Prostate gland (tissue), 2 donors: ENCODE measurements around the gene AP2A1. TPM values are rescaled to one million over a fixed set of nuclear protein-coding genes. Genes with fewer than 3 reads are reported as not detected.

Experiments used
- DNase-seq: peaks from one replicate; pipeline ENCODE4 v3.0.0-alpha.2; 2019; ENCODE audit warnings: low spot score
- H3K27ac ChIP-seq, 2 donors: fragments of 200-600 bp; sonication (generic); 2 replicates each; pipeline ENCODE4 v1.5.1; 2017 to 2019
- H3K27me3 ChIP-seq: fragments of 200-600 bp; sonication (generic); replicated peaks from 2 replicates; pipeline ENCODE4 v1.5.1; 2019; ENCODE audit not compliant: insufficient read depth
- H3K36me3 ChIP-seq, 2 donors: fragments of 200-600 bp; sonication (generic); 1 replicate in 1 of 2; 2 replicates in 1 of 2; pipeline versions ENCODE4 v1.5.1 to v1.8.1; 2017 to 2019
- H3K4me1 ChIP-seq: fragments of 200-600 bp; sonication (generic); replicated peaks from 2 replicates; pipeline ENCODE4 v1.5.1; 2019
- H3K4me3 ChIP-seq, 2 donors: fragments of 200-600 bp; sonication (generic); 2 replicates each; pipeline ENCODE4 v1.5.1; 2017 to 2019
- H3K9me3 ChIP-seq: fragments of 200-600 bp; sonication (generic); 2 replicates; pipeline ENCODE4 v1.5.1; 2017
- POLR2A ChIP-seq: fragments of 450-650 bp; IDR thresholded peaks from one replicate; pipeline ENCODE4 v1.6.1; 2016; ENCODE audit warnings: antibody characterized with exemption, mild to moderate bottlenecking
- POLR2AphosphoS5 ChIP-seq: sonication (generic); formaldehyde crosslinking; IDR thresholded peaks from one replicate; pipeline ENCODE4 v1.6.1; 2017; ENCODE audit warnings: antibody characterized with exemption
- WGBS: methylation state at CpG from one replicate; pipeline ENCODE4 v1.1.5; 2018; 5-methylcytosine and 5-hydroxymethylcytosine counted together
- intact Hi-C: fragments of 100-400 bp; cut with DNase I; formaldehyde crosslinking; loops from one replicate; pipeline ENCODE4 v1.14.2; 2022
- total RNA-seq, 2 donors: library from RNA; depleted of rRNA; stranded (reverse); fragments of >200 nt; gene quantifications; one replicate each; pipeline ENCODE4 v1.1.0, GENCODE V29; 2016
- TF ChIP-seq, protein P1 (sequence below), 4 experiments: fragments of 200-600 bp in 2 of 4; fragments of 450-650 bp in 2 of 4; sonication (generic) in 2 of 4; IDR thresholded peaks; 1 replicate in 3 of 4; 2 replicates in 1 of 4; pipeline ENCODE4 v1.5.1; 2016 to 2019; ENCODE audit warnings: antibody characterized with exemption in 4 of 4, mild to moderate bottlenecking in 2 of 4, moderate library complexity in 2 of 4

Gene AP2A1
- total RNA-seq, 2 donors from 2014 or later: 62.7 to 252 TPM

DNA sequence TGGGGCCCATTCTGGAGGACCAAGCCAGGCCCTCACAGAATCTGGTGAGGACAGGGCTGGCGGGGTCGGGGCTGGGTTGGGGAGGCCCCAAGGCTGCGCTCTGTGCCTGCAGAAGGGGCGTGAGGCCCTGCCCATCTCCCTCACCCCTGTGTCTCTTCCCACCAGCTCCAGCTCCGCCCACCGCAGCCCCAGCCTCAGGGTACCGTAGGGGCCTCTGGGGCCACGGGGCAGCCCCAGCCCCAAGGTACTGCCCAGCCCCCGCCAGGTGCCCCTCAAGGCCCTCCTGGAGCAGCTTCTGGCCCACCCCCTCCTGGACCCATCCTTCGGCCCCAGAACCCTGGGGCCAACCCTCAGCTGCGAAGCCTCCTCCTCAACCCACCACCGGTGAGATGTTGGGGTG lies 68.8 kb downstream of the AP2A1 start:
- Histone ChIP-seq H3K27me3 (no peaks in the 10 kb centered on the region), H3K27ac (no peak overlapping the region), H3K9me3 (no peaks in the 10 kb centered on the region), H3K4me3 (no peak overlapping the region), H3K4me1 (no peaks in the 10 kb centered on the region), H3K36me3 (peaks cover 4 to 47% of the 10 kb centered on the region in 2 donors)
- intact Hi-C loops: no loop called here
- TF ChIP-seq, protein P1, sequence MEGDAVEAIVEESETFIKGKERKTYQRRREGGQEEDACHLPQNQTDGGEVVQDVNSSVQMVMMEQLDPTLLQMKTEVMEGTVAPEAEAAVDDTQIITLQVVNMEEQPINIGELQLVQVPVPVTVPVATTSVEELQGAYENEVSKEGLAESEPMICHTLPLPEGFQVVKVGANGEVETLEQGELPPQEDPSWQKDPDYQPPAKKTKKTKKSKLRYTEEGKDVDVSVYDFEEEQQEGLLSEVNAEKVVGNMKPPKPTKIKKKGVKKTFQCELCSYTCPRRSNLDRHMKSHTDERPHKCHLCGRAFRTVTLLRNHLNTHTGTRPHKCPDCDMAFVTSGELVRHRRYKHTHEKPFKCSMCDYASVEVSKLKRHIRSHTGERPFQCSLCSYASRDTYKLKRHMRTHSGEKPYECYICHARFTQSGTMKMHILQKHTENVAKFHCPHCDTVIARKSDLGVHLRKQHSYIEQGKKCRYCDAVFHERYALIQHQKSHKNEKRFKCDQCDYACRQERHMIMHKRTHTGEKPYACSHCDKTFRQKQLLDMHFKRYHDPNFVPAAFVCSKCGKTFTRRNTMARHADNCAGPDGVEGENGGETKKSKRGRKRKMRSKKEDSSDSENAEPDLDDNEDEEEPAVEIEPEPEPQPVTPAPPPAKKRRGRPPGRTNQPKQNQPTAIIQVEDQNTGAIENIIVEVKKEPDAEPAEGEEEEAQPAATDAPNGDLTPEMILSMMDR (IDR thresholded peaks at IDR 0.05): no peak
- TF ChIP-seq POLR2A (no peak), POLR2AphosphoS5 (no peak)
- 96% methylated on average over 11 of the region's 12 CpGs for WGBS
- DNase-seq: no peak

DNA sequence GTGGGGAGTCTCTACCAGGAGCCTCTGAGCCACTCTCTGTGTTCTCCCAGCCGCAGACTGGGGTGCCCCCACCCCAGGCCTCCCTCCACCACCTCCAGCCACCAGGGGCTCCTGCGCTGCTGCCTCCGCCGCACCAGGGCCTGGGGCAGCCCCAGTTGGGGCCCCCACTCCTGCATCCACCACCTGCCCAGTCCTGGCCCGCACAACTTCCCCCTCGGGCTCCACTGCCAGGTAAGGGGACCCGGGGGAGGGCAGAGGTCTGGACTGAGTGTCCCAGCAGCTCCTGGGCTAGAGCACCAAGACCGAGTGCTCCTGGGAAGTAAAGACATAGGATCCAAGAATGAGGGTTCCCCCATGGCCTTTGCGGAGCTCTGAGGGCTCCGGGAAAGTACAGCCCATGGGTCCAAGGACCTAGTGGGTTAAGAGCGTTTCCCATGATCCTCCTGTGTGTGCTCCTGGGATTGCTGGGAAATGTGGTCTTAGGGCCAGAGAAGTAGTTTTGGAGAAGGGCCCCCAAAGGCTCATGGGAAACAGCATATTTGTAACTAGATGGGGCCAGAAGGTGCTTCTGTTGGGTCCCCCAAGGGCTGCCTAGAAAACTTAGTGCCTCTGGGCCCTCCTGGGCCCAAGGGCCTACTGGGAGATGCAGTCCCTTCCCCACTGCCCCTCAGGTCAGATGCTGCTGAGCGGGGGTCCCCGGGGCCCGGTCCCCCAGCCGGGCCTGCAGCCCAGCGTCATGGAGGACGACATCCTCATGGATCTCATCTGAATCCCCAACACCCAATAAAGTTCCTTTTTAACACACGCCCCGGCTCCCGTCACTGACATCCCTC lies 69.6 kb downstream of the AP2A1 start:
- intact Hi-C loops: no loop called here

DNA sequence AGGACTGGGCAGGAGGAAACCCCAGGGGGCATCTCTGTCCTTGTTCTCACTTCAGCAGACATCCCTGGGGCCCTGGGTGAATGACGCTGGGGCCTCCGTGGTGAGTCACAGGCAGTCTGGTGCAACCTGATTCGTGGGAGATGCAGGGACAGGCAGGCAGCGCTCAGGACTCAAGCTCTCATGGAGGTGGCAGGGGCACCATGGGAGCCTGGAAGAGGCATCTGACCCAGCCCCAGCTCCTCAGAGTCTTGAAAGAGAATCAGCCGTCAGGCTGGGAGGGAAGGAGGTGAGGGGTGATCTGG lies 70.2 kb downstream of the AP2A1 start:
- peaks cover 4 to 42% of the 10 kb centered on the region in 2 donors for H3K36me3 ChIP-seq
- no peak overlapping the region for H3K27ac ChIP-seq
- DNase-seq: no peak
- no peaks in the 10 kb centered on the region for H3K27me3 ChIP-seq
- H3K4me3 ChIP-seq: no peak overlapping the region
- no peaks in the 10 kb centered on the region for H3K4me1 ChIP-seq
- no peaks in the 10 kb centered on the region for H3K9me3 ChIP-seq
- 89% methylated on average over 5 of the region's 5 CpGs for WGBS
- TF ChIP-seq, protein P1 (IDR thresholded peaks at IDR 0.05): no peak
- TF ChIP-seq POLR2AphosphoS5 (no peak), POLR2A (no peak)
- intact Hi-C loops: no loop called here

More for the DNA sequence above, 69.6 kb downstream of the AP2A1 start:
- DNase-seq: no peak
- 92% methylated on average over 20 of the region's 20 CpGs for WGBS
- Histone ChIP-seq H3K27ac (no peak overlapping the region), H3K36me3 (peaks cover 4 to 47% of the 10 kb centered on the region in 2 donors), H3K4me3 (no peak overlapping the region), H3K27me3 (no peaks in the 10 kb centered on the region), H3K9me3 (no peaks in the 10 kb centered on the region), H3K4me1 (no peaks in the 10 kb centered on the region)
- TF ChIP-seq, protein P1 (IDR thresholded peaks at IDR 0.05): no peak
- no peak for TF ChIP-seq POLR2A
- TF ChIP-seq POLR2AphosphoS5: no peak

DNA sequence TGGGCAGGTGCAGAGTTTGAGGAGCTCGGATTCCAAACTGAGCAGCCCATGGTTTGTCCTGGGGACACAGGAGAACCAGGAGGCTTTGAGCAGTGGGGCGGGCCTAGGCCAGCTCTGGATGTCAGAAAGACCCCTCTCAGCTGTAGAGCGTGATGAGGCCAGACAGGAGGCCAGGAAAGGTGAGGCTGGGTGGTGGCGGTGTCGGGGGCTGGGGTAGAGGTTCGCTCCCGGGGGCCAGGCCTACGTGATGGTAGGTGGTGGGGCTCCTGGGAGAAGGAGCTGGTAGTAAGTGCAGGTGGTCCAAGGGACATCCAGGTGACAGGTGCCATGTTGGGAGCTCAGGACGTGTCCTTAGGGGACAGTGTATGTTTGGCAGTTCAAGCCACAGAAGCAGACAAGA lies 70.6 kb downstream of the AP2A1 start:
- no peaks in the 10 kb centered on the region for H3K27me3 ChIP-seq
- TF ChIP-seq, protein P1 (IDR thresholded peaks at IDR 0.05): no peak
- TF ChIP-seq POLR2A (no peak), POLR2AphosphoS5 (no peak)
- intact Hi-C loops: no loop called here
- 94% methylated on average over 9 of the region's 9 CpGs for WGBS
- no peak for DNase-seq
- H3K27ac ChIP-seq: no peak overlapping the region
- H3K4me3 ChIP-seq: no peak overlapping the region
- peaks cover 4 to 39% of the 10 kb centered on the region in 2 donors for H3K36me3 ChIP-seq
- H3K4me1 ChIP-seq: no peaks in the 10 kb centered on the region
- H3K9me3 ChIP-seq: no peaks in the 10 kb centered on the region
